K562 (cell line): Measurements from ENCODE around the gene ZNF438. TPM values are rescaled to one million over a fixed set of nuclear protein-coding genes. Genes with fewer than 3 reads are reported as not detected.
A peak's percentile ranks its signal among the peaks of the same experiment; 100 is the strongest.

ENCODE experiments used
- ATAC-seq: fragments of 200-7000 bp; cut with Tn5 transposase; 3 replicates; pipeline ENCODE4 v1.9.1; 2020; ENCODE audit warnings: moderate library complexity
- BruUV-seq: library from RNA; stranded (reverse); fragments of 400-500 nt; replicated peaks from 2 replicates; lab custom pipeline; 2021; lab: Mats Ljungman, UMichigan
- CTCF ChIA-PET: fragments of 300-600 bp; formaldehyde crosslinking; extraction: SDS; loops from one replicate; lab custom pipeline; 2021; ENCODE audit warnings: low intra/inter-chr PET ratio; lab: Yijun Ruan, JAX
- POLR2A ChIA-PET: fragments of 300-600, 350-650 bp; sonication (Branson Sonifier 250); formaldehyde crosslinking; extraction: SDS; loops from one replicate; lab custom pipeline; 2021; ENCODE audit warnings: antibody characterized with exemption, inconsistent platforms; lab: Yijun Ruan, JAX
- DNase-seq, 4 experiments: peaks; one replicate each; pipeline versions ENCODE4 v3.0.0 to v3.0.0-alpha.2; 2011 to 2018; ENCODE audit warnings: low spot score in 3 of 4, mixed read lengths in 3 of 4; ENCODE audit errors: extremely low read depth in 1 of 4
- FAIRE-seq: peaks from 2 replicates; lab custom pipeline; 2011; peaks lifted over from hg19 to GRCh38; lab: Jason Lieb, UNC
- H2AFZ ChIP-seq: 2 replicates; pipeline ENCODE4 v1.6.0; 2011; ENCODE audit warnings: low read depth, low read length, control low read depth, inconsistent platforms
- H3K27ac ChIP-seq: fragments of 200-600 bp; 3 replicates; pipeline ENCODE4 v1.8.0; 2011; ENCODE audit warnings: low read depth, mild to moderate bottlenecking, control low read depth, inconsistent platforms, low read length, moderate library complexity, mixed read lengths; ENCODE audit errors: extremely low read depth
- H3K27me3 ChIP-seq, 2 experiments: fragments of 300-600 bp in 1 of 2; 2 replicates in 1 of 2; 3 replicates in 1 of 2; pipeline versions ENCODE4 v1.6.0 to v1.8.0; 2011; ENCODE audit warnings: inconsistent platforms in 2 of 2, low read length in 2 of 2, mild to moderate bottlenecking in 1 of 2, mixed read lengths in 1 of 2, moderate library complexity in 1 of 2; ENCODE audit not compliant: control insufficient read depth in 2 of 2, insufficient read depth in 2 of 2
- H3K36me3 ChIP-seq: fragments of 300-600 bp; 3 replicates; pipeline ENCODE4 v1.8.0; 2011; ENCODE audit warnings: mild to moderate bottlenecking, low read length, inconsistent platforms; ENCODE audit not compliant: control insufficient read depth, insufficient read depth
- H3K4me1 ChIP-seq, 2 experiments: fragments of 200-600 bp in 1 of 2; replicated peaks in 1 of 2; 2 replicates in 1 of 2; 3 replicates in 1 of 2; pipeline versions ENCODE4 v1.5.1 to v1.8.0; 2011; ENCODE audit warnings: inconsistent platforms in 2 of 2, low read length in 2 of 2, mild to moderate bottlenecking in 1 of 2, mixed read lengths in 1 of 2, moderate library complexity in 1 of 2; ENCODE audit not compliant: control insufficient read depth in 2 of 2, insufficient read depth in 2 of 2
- H3K4me2 ChIP-seq: 2 replicates; pipeline ENCODE4 v1.6.1; 2011; ENCODE audit warnings: low read length, control low read depth, inconsistent platforms, mixed read lengths; ENCODE audit not compliant: insufficient read depth
- H3K4me3 ChIP-seq: fragments of 200-600 bp; sonication (generic), shearing (Covaris generic); 2 replicates; pipeline ENCODE4 v1.5.1; 2016; ENCODE audit warnings: control low read depth, inconsistent platforms
- H3K79me2 ChIP-seq: fragments of 200-600 bp; 3 replicates; pipeline ENCODE4 v1.8.0; 2011; ENCODE audit warnings: low read length, inconsistent platforms; ENCODE audit not compliant: control insufficient read depth, insufficient read depth
- H3K9ac ChIP-seq, 2 experiments: 2 replicates each; pipeline versions ENCODE4 v1.6.0 to v1.6.1; 2011; ENCODE audit warnings: low read depth in 2 of 2, low read length in 2 of 2, control low read depth in 1 of 2, inconsistent platforms in 1 of 2, mild to moderate bottlenecking in 1 of 2, mixed read lengths in 1 of 2; ENCODE audit not compliant: insufficient read depth in 1 of 2
- H3K9me1 ChIP-seq: one replicate; pipeline ENCODE4 v1.6.0; 2011; ENCODE audit warnings: inconsistent platforms, mild to moderate bottlenecking, low read length, moderate library complexity; ENCODE audit not compliant: control insufficient read depth, insufficient read depth
- H3K9me3 ChIP-seq: replicated peaks from 2 replicates; pipeline ENCODE4 v1.5.1; 2011; ENCODE audit warnings: low read depth, low read length, inconsistent platforms; ENCODE audit not compliant: control insufficient read depth, insufficient read depth
- H4K20me1 ChIP-seq: replicated peaks from 2 replicates; pipeline ENCODE4 v1.6.1; 2011; ENCODE audit warnings: low read length, inconsistent platforms, mixed read lengths; ENCODE audit not compliant: control insufficient read depth, insufficient read depth
- BCL6 ChIP-seq: fragments of 250-450 bp; sonication (Bioruptor Pico); IDR thresholded peaks from 2 replicates; pipeline ENCODE4 v1.4.0; 2020
- BRD9 ChIP-seq: fragments of 450-650 bp; IDR thresholded peaks from 2 replicates; pipeline ENCODE4 v1.6.1; 2018; ENCODE audit warnings: low read depth; ENCODE audit not compliant: partially characterized antibody
- C11orf30 ChIP-seq: fragments of 450-650 bp; IDR thresholded peaks from 2 replicates; pipeline ENCODE4 v1.6.1; 2016; ENCODE audit warnings: low read depth, mild to moderate bottlenecking
- NFE2L1 ChIP-seq: fragments of 450-650 bp; IDR thresholded peaks from 2 replicates; pipeline ENCODE4 v1.6.1; 2016; ENCODE audit warnings: missing genetic modification characterization, low read depth, mild to moderate bottlenecking, missing compliant biosample characterization, moderate library complexity, borderline replicate concordance
- POU5F1 ChIP-seq: fragments of 150-350 bp; IDR thresholded peaks from 2 replicates; pipeline ENCODE4 v1.6.1; 2014; ENCODE audit warnings: borderline replicate concordance, low read length, low read depth, mild to moderate bottlenecking; ENCODE audit not compliant: partially characterized antibody
- SMARCC2 ChIP-seq: fragments of 450-650 bp; IDR thresholded peaks from 2 replicates; pipeline ENCODE4 v1.6.1; 2017; ENCODE audit warnings: antibody characterized with exemption, moderate library complexity, mild to moderate bottlenecking, low read depth
- SNRNP70 ChIP-seq: fragments of 200-400 bp; formaldehyde crosslinking; optimal IDR thresholded peaks from 2 replicates; pipeline ENCODE3; 2017; ENCODE audit warnings: low read depth, low read length
- SRSF9 ChIP-seq: fragments of 200-400 bp; formaldehyde crosslinking; IDR thresholded peaks from 2 replicates; pipeline ENCODE4 v1.6.1; 2017; ENCODE audit warnings: low read depth, low read length, borderline replicate concordance
- ZFX ChIP-seq: sonication (generic); formaldehyde crosslinking; IDR thresholded peaks from 2 replicates; pipeline ENCODE4 v1.8.0; 2022; ENCODE audit warnings: mild to moderate bottlenecking, missing genetic modification reagents, moderate library complexity
- ZNF253 ChIP-seq: fragments of 250-450 bp; sonication (Bioruptor Pico); conservative IDR thresholded peaks from 2 replicates; pipeline ENCODE4 v1.6.1; 2021; ENCODE audit warnings: mild to moderate bottlenecking
- ZNF444 ChIP-seq: fragments of 250-450 bp; sonication (Bioruptor Pico); IDR thresholded peaks from 2 replicates; pipeline ENCODE4 v1.4.0; 2020; ENCODE audit warnings: mild to moderate bottlenecking, moderate library complexity
- ZNF717 ChIP-seq: fragments of 250-450 bp; sonication (Bioruptor Pico); IDR thresholded peaks from 2 replicates; pipeline ENCODE4 v1.5.0; 2021
- ZNF766 ChIP-seq: fragments of 200-800 bp; sonication (Bioruptor generic); conservative IDR thresholded peaks from 2 replicates; pipeline ENCODE4 v1.6.1; 2016; ENCODE audit warnings: missing genetic modification characterization, missing compliant biosample characterization
- WGBS: fragments of 100-300 bp; shearing (Covaris generic); methylation state at CpG from one replicate; pipeline ENCODE4 v1.1.6; 2016; ENCODE audit warnings: low coverage, mixed read lengths; ENCODE audit not compliant: insufficient coverage; ENCODE audit errors: missing lambda C conversion rate; 5-methylcytosine and 5-hydroxymethylcytosine counted together
- in situ Hi-C: fragments of 300-500 bp; cut with MboI; formaldehyde crosslinking; loops from 4 replicates; pipeline ENCODE4 v1.15.0; 2018; ENCODE audit warnings: inconsistent platforms, mixed read lengths
- intact Hi-C: fragments of 100-400 bp; cut with micrococcal nuclease; formaldehyde crosslinking; loops from 2 replicates; pipeline ENCODE4 v1.14.2; 2022
- polyA plus RNA-seq, 8 experiments: library from polyadenylated mRNA; depleted of rRNA in 4 of 8; stranded (reverse) in 5 of 8; unstranded in 3 of 8; fragments of >200 nt; fragmentation: Nextera tagmentation in 2 of 8; fragmentation: Illumina TruSeq in 1 of 8; extraction: Ambion mirVana in 2 of 8; extraction: Trizol in 1 of 8; gene quantifications; 2 replicates each; pipeline versions ENCODE4 v1.2.1 to v1.2.3, GENCODE V29; 2011 to 2014; ENCODE audit warnings: inconsistent platforms in 1 of 8, missing spikeins in 1 of 8
- total RNA-seq, 7 experiments: library from RNA; depleted of rRNA in 6 of 7; stranded (reverse); fragments of >200 nt in 6 of 7; fragmentation: Illumina TruSeq in 2 of 7; extraction: Trizol in 2 of 7; gene quantifications; 2 replicates each; pipeline versions ENCODE4 v1.2.1 to v1.2.3, GENCODE V29; 2011 to 2021; ENCODE audit warnings: low replicate concordance in 1 of 7
- TF ChIP-seq, protein P1 (sequence below), 2 experiments: fragments of 450-650 bp in 1 of 2; sonication (generic) in 1 of 2; formaldehyde crosslinking in 1 of 2; IDR thresholded peaks in 1 of 2; conservative IDR thresholded peaks in 1 of 2; 2 replicates each; pipeline versions ENCODE4 v1.6.1 to v1.8.1; 2016 to 2023; ENCODE audit warnings: mild to moderate bottlenecking in 2 of 2, moderate library complexity in 2 of 2, inconsistent platforms in 1 of 2, missing genetic modification reagents in 1 of 2
- TF ChIP-seq, protein P2 (sequence below): fragments of 250-450 bp; sonication (Bioruptor Pico); IDR thresholded peaks from 2 replicates; pipeline ENCODE4 v1.9.0; 2021; ENCODE audit warnings: mild to moderate bottlenecking, inconsistent platforms
- TF ChIP-seq, protein P3 (sequence below): sonication (generic); formaldehyde crosslinking; IDR thresholded peaks from 2 replicates; pipeline ENCODE4 v1.8.1; 2022; ENCODE audit warnings: missing genetic modification reagents
- TF ChIP-seq, protein P4 (sequence below): IDR thresholded peaks from 2 replicates; pipeline ENCODE4 v1.6.1; 2016; ENCODE audit warnings: missing genetic modification characterization, missing compliant biosample characterization

The ZNF438 gene
- total and polyA plus RNA-seq, 9 of the 15 experiments (the other 6 are each of a cell fraction or from before 2014, with no cell fraction given): 0.45 to 1.5 (median 0.91) TPM

DNA sequence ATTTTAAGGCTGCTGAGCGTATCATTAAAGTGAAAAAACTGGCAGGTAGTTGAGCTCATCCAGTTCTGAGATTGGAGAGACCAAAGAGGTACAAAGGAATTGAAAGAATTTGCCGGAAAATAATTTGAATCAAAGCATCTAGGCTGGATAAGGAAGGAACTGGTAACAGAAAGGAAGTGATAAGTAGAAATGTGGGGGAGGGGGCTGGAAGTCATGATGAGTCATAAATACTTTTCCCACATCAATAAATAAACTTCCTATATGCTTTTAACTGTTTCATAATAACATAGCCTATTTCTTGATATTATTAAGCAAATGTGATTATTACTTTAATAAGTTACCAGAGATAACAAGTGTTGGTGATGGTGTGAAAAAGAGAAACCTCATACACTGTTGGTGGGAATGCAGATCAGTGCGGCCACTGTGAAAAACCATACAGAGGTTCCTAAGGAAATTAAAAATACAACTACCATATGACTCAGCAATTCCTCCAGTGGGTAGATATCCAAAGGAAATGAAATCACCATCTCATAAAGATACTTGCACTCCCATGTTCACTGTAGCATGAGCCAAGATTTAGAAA, 27.0 kb downstream of the ZNF438 start:
- no TSS peak for BruUV-seq
- no peak for DNase-seq
- Histone ChIP-seq H3K79me2 (no peaks in the 10 kb centered on the region), H3K9me1 (no peaks in the 10 kb centered on the region), H3K4me2 (no peak overlapping the region), H2AFZ (no peak overlapping the region), H3K27ac (no peak overlapping the region), H3K4me1 (no peaks in the 10 kb centered on the region), H3K27me3 (no peaks in the 10 kb centered on the region), H3K9ac (no peak overlapping the region), H3K36me3 (no peaks in the 10 kb centered on the region), H4K20me1 (no peaks in the 10 kb centered on the region), H3K4me3 (no peak overlapping the region), H3K9me3 (no peaks in the 10 kb centered on the region)
- no peak for FAIRE-seq
- ChIA-PET POLR2A (no interaction called here), CTCF (no interaction called here)
- in situ Hi-C loops (no loop called here), intact Hi-C loops (no loop called here)
- 0% methylated on average over 3 of the region's 3 CpGs for WGBS
- ATAC-seq: no peak
- TF ChIP-seq SRSF9: no peak
- TF ChIP-seq, protein P1, sequence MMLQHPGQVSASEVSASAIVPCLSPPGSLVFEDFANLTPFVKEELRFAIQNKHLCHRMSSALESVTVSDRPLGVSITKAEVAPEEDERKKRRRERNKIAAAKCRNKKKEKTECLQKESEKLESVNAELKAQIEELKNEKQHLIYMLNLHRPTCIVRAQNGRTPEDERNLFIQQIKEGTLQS (IDR thresholded peaks at IDR 0.05): peak; percentile 62; the same call in 1 of the 2 replicates
- TF ChIP-seq, protein P1 (CRISPR knock-in tag; conservative IDR thresholded peaks at IDR 0.05): no peak
- TF ChIP-seq ZNF766 (CRISPR knock-in tag): no peak
- TF ChIP-seq ZNF444 (CRISPR knock-in tag): no peak
- TF ChIP-seq SMARCC2: no peak
- TF ChIP-seq BRD9: no peak
- no peak for TF ChIP-seq ZNF253 (CRISPR knock-in tag)
- TF ChIP-seq, protein P2, sequence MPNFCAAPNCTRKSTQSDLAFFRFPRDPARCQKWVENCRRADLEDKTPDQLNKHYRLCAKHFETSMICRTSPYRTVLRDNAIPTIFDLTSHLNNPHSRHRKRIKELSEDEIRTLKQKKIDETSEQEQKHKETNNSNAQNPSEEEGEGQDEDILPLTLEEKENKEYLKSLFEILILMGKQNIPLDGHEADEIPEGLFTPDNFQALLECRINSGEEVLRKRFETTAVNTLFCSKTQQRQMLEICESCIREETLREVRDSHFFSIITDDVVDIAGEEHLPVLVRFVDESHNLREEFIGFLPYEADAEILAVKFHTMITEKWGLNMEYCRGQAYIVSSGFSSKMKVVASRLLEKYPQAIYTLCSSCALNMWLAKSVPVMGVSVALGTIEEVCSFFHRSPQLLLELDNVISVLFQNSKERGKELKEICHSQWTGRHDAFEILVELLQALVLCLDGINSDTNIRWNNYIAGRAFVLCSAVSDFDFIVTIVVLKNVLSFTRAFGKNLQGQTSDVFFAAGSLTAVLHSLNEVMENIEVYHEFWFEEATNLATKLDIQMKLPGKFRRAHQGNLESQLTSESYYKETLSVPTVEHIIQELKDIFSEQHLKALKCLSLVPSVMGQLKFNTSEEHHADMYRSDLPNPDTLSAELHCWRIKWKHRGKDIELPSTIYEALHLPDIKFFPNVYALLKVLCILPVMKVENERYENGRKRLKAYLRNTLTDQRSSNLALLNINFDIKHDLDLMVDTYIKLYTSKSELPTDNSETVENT: no peak
- TF ChIP-seq, protein P3, sequence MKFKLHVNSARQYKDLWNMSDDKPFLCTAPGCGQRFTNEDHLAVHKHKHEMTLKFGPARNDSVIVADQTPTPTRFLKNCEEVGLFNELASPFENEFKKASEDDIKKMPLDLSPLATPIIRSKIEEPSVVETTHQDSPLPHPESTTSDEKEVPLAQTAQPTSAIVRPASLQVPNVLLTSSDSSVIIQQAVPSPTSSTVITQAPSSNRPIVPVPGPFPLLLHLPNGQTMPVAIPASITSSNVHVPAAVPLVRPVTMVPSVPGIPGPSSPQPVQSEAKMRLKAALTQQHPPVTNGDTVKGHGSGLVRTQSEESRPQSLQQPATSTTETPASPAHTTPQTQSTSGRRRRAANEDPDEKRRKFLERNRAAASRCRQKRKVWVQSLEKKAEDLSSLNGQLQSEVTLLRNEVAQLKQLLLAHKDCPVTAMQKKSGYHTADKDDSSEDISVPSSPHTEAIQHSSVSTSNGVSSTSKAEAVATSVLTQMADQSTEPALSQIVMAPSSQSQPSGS (CRISPR knock-in tag): no peak
- TF ChIP-seq ZNF717 (CRISPR knock-in tag): no peak
- TF ChIP-seq, protein P4, sequence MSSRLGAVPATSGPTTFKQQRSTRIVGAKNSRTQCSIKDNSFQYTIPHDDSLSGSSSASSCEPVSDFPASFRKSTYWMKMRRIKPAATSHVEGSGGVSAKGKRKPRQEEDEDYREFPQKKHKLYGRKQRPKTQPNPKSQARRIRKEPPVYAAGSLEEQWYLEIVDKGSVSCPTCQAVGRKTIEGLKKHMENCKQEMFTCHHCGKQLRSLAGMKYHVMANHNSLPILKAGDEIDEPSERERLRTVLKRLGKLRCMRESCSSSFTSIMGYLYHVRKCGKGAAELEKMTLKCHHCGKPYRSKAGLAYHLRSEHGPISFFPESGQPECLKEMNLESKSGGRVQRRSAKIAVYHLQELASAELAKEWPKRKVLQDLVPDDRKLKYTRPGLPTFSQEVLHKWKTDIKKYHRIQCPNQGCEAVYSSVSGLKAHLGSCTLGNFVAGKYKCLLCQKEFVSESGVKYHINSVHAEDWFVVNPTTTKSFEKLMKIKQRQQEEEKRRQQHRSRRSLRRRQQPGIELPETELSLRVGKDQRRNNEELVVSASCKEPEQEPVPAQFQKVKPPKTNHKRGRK (tag): no peak
- TF ChIP-seq POU5F1: no peak
- TF ChIP-seq SNRNP70: no peak
- TF ChIP-seq BCL6: no peak
- peak; percentile 56; the same call in 1 of the 2 replicates for TF ChIP-seq C11orf30
- no peak for TF ChIP-seq ZFX (CRISPR knock-in tag)
- TF ChIP-seq NFE2L1: peak; percentile 68; the same call in 1 of the 2 replicates
